Measurements from ENCODE around the gene DNAH2. TPM values are rescaled to one million over a fixed set of nuclear protein-coding genes. Genes with fewer than 3 reads are reported as not detected.

DNAH2 gene
- total RNA-seq, 1 donor from 2014 or later: 0.72 TPM

GRCh38 chr17:7782240-7782639 is 64.7 kb downstream of the DNAH2 start:
- no peak overlapping the region for H3K4me3 Mint-ChIP-seq (ENCODE audit: unreplicated experiment)
- no peaks in the 10 kb centered on the region for H3K4me1 Mint-ChIP-seq (ENCODE audit: unreplicated experiment)
- DNase-seq (ENCODE audit: low spot score): no peak
- H3K9me3 Mint-ChIP-seq (ENCODE audit: unreplicated experiment): no peaks in the 10 kb centered on the region
- peaks cover 7% of the 10 kb centered on the region for H3K27me3 Mint-ChIP-seq (ENCODE audit: unreplicated experiment)
- no peak for TF ChIP-seq CTCF (IDR thresholded peaks at IDR 0.05; ENCODE audit: unreplicated experiment)
- no peaks in the 10 kb centered on the region for H3K36me3 Mint-ChIP-seq (ENCODE audit: low read depth, unreplicated experiment)
- no peak overlapping the region for H3K27ac Mint-ChIP-seq (ENCODE audit: unreplicated experiment)

- Mint-ChIP-seq H3K4me1 (ENCODE audit: unreplicated experiment) (no peaks in the 10 kb centered on the region), H3K9me3 (ENCODE audit: unreplicated experiment) (no peaks in the 10 kb centered on the region), H3K36me3 (ENCODE audit: low read depth, unreplicated experiment) (no peaks in the 10 kb centered on the region), H3K4me3 (ENCODE audit: unreplicated experiment) (no peak overlapping the region), H3K27ac (ENCODE audit: unreplicated experiment) (no peak overlapping the region), H3K27me3 (ENCODE audit: unreplicated experiment) (peaks cover 7% of the 10 kb centered on the region)
- no peak for TF ChIP-seq CTCF (IDR thresholded peaks at IDR 0.05; ENCODE audit: unreplicated experiment)
- DNase-seq (ENCODE audit: low spot score): no peak
Observed at GRCh38 chr17:7786866-7787265, 69.3 kb downstream of the DNAH2 start.

GRCh38 chr17:7789131-7789530 is 71.6 kb downstream of the DNAH2 start:
- DNase-seq (ENCODE audit: low spot score): no peak
- H3K4me3 Mint-ChIP-seq (ENCODE audit: unreplicated experiment): peak overlapping the region; percentile 23
- no peaks in the 10 kb centered on the region for H3K9me3 Mint-ChIP-seq (ENCODE audit: unreplicated experiment)
- H3K27ac Mint-ChIP-seq (ENCODE audit: unreplicated experiment): no peak overlapping the region
- H3K4me1 Mint-ChIP-seq (ENCODE audit: unreplicated experiment): peaks cover 4% of the 10 kb centered on the region
- H3K27me3 Mint-ChIP-seq (ENCODE audit: unreplicated experiment): peaks cover 5% of the 10 kb centered on the region
- no peaks in the 10 kb centered on the region for H3K36me3 Mint-ChIP-seq (ENCODE audit: low read depth, unreplicated experiment)
- TF ChIP-seq CTCF (IDR thresholded peaks at IDR 0.05; ENCODE audit: unreplicated experiment): no peak

- Mint-ChIP-seq H3K4me3 (ENCODE audit: unreplicated experiment) (no peak overlapping the region), H3K4me1 (ENCODE audit: unreplicated experiment) (peaks cover 7% of the 10 kb centered on the region), H3K36me3 (ENCODE audit: low read depth, unreplicated experiment) (no peaks in the 10 kb centered on the region), H3K27ac (ENCODE audit: unreplicated experiment) (no peak overlapping the region), H3K27me3 (ENCODE audit: unreplicated experiment) (peaks cover 5% of the 10 kb centered on the region), H3K9me3 (ENCODE audit: unreplicated experiment) (no peaks in the 10 kb centered on the region)
- TF ChIP-seq CTCF (IDR thresholded peaks at IDR 0.05; ENCODE audit: unreplicated experiment): no peak
- no peak for DNase-seq (ENCODE audit: low spot score)
Observed at GRCh38 chr17:7790150-7790549, 72.6 kb downstream of the DNAH2 start.

GRCh38 chr17:7792611-7793010 is 75.1 kb downstream of the DNAH2 start:
- H3K4me1 Mint-ChIP-seq (ENCODE audit: unreplicated experiment): peaks cover 7% of the 10 kb centered on the region
- no peaks in the 10 kb centered on the region for H3K36me3 Mint-ChIP-seq (ENCODE audit: low read depth, unreplicated experiment)
- peaks cover 6% of the 10 kb centered on the region for H3K27me3 Mint-ChIP-seq (ENCODE audit: unreplicated experiment)
- H3K4me3 Mint-ChIP-seq (ENCODE audit: unreplicated experiment): no peak overlapping the region
- TF ChIP-seq CTCF (IDR thresholded peaks at IDR 0.05; ENCODE audit: unreplicated experiment): no peak
- no peak overlapping the region for H3K27ac Mint-ChIP-seq (ENCODE audit: unreplicated experiment)
- no peaks in the 10 kb centered on the region for H3K9me3 Mint-ChIP-seq (ENCODE audit: unreplicated experiment)
- no peak for DNase-seq (ENCODE audit: low spot score)

Data from endothelial cell (in vitro differentiated cells).